Common myeloid progenitor, CD34-positive (primary cell): ENCODE data around the gene RPS18.
"Not testable (repeated sequence)": the region's sequence is repeated elsewhere in the genome, so short reads cannot be mapped to it uniquely, and the experiment has no call there.

Experiments
- CTCF ChIA-PET: fragments of 350-600 bp; sonication (Branson Sonifier 250); formaldehyde crosslinking; loops from one replicate; lab custom pipeline; 2021; ENCODE audit warnings: antibody characterized with exemption; lab: Charles Lee
- POLR2A ChIA-PET: fragments of 350-600 bp; sonication (Branson Sonifier 250); formaldehyde crosslinking; loops from one replicate; lab custom pipeline; 2021; ENCODE audit warnings: antibody characterized with exemption; lab: Charles Lee
- DNase-seq, 3 donors: peaks; one replicate each; pipeline versions ENCODE4 v3.0.0 to v3.0.0-alpha.2; 2013
- H3K27ac ChIP-seq, 2 experiments: 1 replicate in 1 of 2; 2 replicates in 1 of 2; pipeline ENCODE4 v1.7.0; 2013; ENCODE audit warnings: inconsistent platforms in 2 of 2, low read length in 2 of 2, mild to moderate bottlenecking in 2 of 2, low read depth in 1 of 2, moderate library complexity in 1 of 2; ENCODE audit not compliant: severe bottlenecking in 2 of 2, insufficient read depth in 1 of 2, poor library complexity in 1 of 2
- H3K27me3 ChIP-seq, 5 experiments: replicated peaks in 2 of 5; 1 replicate in 3 of 5; 2 replicates in 2 of 5; pipeline versions ENCODE4 v1.6.1 to v1.7.0; 2013; ENCODE audit warnings: low read length in 4 of 5, mild to moderate bottlenecking in 2 of 5, moderate library complexity in 2 of 5, inconsistent platforms in 1 of 5; ENCODE audit not compliant: insufficient read depth in 5 of 5, control insufficient read depth in 4 of 5
- H3K36me3 ChIP-seq, 4 experiments: 1 replicate in 2 of 4; 2 replicates in 2 of 4; pipeline versions ENCODE4 v1.6.1 to v1.7.0; 2013; ENCODE audit warnings: low read length in 3 of 4, control low read depth in 1 of 4, mild to moderate bottlenecking in 1 of 4; ENCODE audit not compliant: control insufficient read depth in 4 of 4, insufficient read depth in 4 of 4
- H3K4me1 ChIP-seq, 4 experiments: 1 replicate in 3 of 4; 2 replicates in 1 of 4; pipeline versions ENCODE4 v1.6.1 to v1.7.1; 2013; ENCODE audit warnings: low read length in 3 of 4, mild to moderate bottlenecking in 3 of 4, control low read depth in 1 of 4, inconsistent platforms in 1 of 4, moderate library complexity in 1 of 4; ENCODE audit not compliant: control insufficient read depth in 4 of 4, insufficient read depth in 4 of 4; ENCODE audit errors: control extremely low read depth in 1 of 4
- H3K4me3 ChIP-seq, 7 experiments: 1 replicate in 4 of 7; 2 replicates in 3 of 7; pipeline versions ENCODE4 v1.5.1 to v1.7.0; 2013; ENCODE audit warnings: mild to moderate bottlenecking in 7 of 7, low read length in 6 of 7, moderate library complexity in 6 of 7, inconsistent platforms in 2 of 7, low read depth in 2 of 7, control low read depth in 1 of 7; ENCODE audit not compliant: insufficient read depth in 4 of 7, control insufficient read depth in 1 of 7; ENCODE audit errors: extremely low read depth in 1 of 7
- H3K9me3 ChIP-seq, 5 experiments: 1 replicate in 4 of 5; 2 replicates in 1 of 5; pipeline versions ENCODE4 v1.6.1 to v1.7.1; 2013; ENCODE audit warnings: low read length in 4 of 5, mild to moderate bottlenecking in 2 of 5, inconsistent platforms in 1 of 5, low read depth in 1 of 5, moderate library complexity in 1 of 5; ENCODE audit not compliant: control insufficient read depth in 4 of 5, insufficient read depth in 2 of 5; ENCODE audit errors: control extremely low read depth in 1 of 5
- WGBS: methylation state at CpG from one replicate; pipeline ENCODE4 v1.1.5; 2013; ENCODE audit not compliant: insufficient coverage; 5-methylcytosine and 5-hydroxymethylcytosine counted together

The RPS18 gene

DNA sequence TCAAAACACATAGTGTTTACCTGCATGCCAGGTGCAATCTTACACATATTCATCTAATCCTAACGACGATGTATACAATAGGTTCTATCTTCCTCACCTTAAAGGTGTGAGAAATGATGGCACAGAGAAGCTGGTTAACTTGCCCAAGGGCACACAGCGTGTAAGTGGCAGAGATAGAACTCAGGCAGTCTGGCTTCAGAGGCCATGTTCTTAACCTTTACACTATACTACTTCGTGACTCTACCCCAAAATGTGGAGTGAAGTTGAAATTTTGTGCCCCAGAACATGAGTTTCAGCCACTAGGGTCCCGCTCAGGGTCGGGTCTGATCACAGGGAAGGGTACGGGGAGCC, 783 bp upstream of the RPS18 start:
- 0% methylated on average over 2 of the region's 7 CpGs for WGBS
- POLR2A ChIA-PET, result interaction anchor here (0.6 to 2.8 kb wide), 11 partner anchors 8 to 299 kb away, joined by 3 to 10 read pairs (median 6); partner anchors contain the start of genes HLA-DPA1, PFDN6, RGL2 and WDR46
- peaks cover 6 to 50% (median 40%) of the 10 kb centered on the region in 4 experiments for H3K4me1 ChIP-seq
- CTCF ChIA-PET, result interaction anchor here (0.6 to 1.9 kb wide), 12 partner anchors 11 to 317 kb away, joined by 3 to 9 read pairs (median 4); partner anchors contain the start of genes RGL2, WDR46 and ZBTB22
- peak in 1 of 3 donors; percentile 87 for DNase-seq
- H3K36me3 ChIP-seq, result peaks cover 7 to 75% (median 53%) of the 10 kb centered on the region in 4 experiments
- H3K4me3 ChIP-seq, result peak overlapping the region; percentile 72 to 95 (median 83)
- no peaks in the 10 kb centered on the region for H3K9me3 ChIP-seq
- H3K27ac ChIP-seq, result peak overlapping the region; percentile 96 to 99
- H3K27me3 ChIP-seq, result no peaks in the 10 kb centered on the region

DNA sequence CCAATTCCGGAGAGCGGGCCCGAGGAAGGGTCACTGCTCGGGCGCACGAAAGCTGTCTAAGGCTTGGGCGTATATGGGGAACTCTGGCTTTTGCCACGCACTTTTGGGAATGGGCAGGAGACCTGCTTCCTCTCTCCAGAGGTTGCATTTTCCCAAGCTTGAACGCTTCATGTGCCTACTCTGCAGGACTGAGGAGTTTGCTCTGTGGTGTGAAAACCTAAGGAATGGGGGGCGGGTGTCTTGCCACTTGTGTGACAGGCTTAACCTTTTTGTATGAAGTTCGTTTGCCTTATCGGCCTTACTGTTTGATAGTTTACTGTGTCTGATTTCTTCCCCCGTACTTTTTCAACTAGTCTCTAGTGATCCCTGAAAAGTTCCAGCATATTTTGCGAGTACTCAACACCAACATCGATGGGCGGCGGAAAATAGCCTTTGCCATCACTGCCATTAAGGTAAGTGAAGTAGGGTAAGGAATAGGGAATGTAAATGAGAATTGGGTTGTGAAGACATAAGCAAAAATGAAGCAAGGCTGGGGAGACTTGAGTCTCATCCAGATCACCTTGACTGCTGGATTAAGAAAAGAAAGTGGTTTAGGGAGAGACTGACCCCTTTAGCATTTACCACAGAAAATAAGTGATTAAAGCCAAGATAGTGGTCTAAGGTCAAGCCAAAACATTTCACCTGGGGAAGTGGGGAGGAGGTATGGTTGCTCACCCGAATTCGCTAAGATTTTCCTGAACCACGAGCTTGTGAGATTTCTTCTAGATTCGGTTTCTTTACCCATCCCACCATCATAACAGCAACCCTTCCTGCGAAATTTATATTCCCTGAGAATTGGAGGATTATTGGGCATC, 627 bp downstream of the RPS18 start:
- WGBS, result 7% methylated on average over 16 of the region's 22 CpGs
- Histone ChIP-seq H3K27ac (peak overlapping the region; percentile 96 to 99), H3K9me3 (no peaks in the 10 kb centered on the region), H3K4me1 (peaks cover 7 to 59% (median 53%) of the 10 kb centered on the region in 4 experiments), H3K4me3 (peak overlapping the region; percentile 72 to 95 (median 83)), H3K36me3 (peaks cover 5 to 69% (median 41%) of the 10 kb centered on the region in 4 experiments), H3K27me3 (no peaks in the 10 kb centered on the region)
- CTCF ChIA-PET, result interaction anchor here (1.1 to 1.9 kb wide), 7 partner anchors 12 to 46 kb away, joined by 3 to 9 read pairs (median 5); partner anchors contain the start of genes PFDN6, RGL2, WDR46 and ZBTB22
- DNase-seq, result no peak
- POLR2A ChIA-PET, result interaction anchor here (0.7 to 2.8 kb wide), 10 partner anchors 17 to 300 kb away, joined by 3 to 10 read pairs (median 5); partner anchors contain the start of genes PFDN6, RGL2, WDR46 and ZBTB22

DNA sequence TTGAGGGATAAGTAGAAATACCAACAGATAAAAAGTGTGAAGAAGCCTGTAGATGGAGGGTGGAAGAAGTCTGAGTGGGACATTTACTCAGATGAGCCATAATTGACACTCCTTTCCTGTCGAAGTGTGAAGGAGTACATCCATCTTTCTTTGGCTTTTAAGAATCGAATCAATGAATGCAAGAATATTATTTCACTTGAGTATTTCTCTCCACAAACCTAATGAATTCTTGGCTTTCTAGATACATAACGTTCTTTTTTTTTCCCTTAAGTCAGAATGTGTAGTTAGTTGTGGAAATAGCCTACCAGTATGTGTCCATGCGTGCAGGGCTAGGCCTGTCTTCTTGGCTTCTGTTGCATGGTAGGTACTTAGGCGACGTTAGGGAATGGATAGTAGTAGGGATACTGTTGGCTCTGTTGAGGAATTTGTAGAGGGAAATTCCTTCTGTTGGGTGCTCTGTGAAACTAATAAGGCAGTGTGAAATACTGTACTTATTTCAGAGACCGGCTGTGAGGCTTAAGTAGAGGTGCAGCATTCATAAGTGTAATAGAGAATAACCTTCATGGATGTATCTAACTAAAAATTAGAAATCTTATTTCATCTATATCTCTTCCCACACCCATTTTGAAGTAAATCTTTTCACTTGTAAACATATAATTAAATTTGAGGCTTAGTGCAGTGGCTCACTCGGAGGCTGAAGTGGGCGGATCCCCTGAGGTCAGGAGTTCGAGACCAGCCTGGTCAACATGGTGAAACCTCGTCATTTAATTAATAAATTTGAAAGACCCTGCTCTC, 1.5 kb downstream of the RPS18 start:
- Histone ChIP-seq H3K4me1 (peaks cover 7 to 67% (median 61%) of the 10 kb centered on the region in 4 experiments), H3K9me3 (no peaks in the 10 kb centered on the region), H3K27me3 (no peaks in the 10 kb centered on the region), H3K27ac (peak overlapping the region; percentile 96 to 99), H3K4me3 (peak overlapping the region in 6 of 7 experiments; percentile 76 to 95 (median 88)), H3K36me3 (peaks cover 4 to 66% (median 34%) of the 10 kb centered on the region in 4 experiments)
- CTCF ChIA-PET, result no interaction called here
- 82% methylated on average over 4 of the region's 11 CpGs for WGBS
- POLR2A ChIA-PET, result no interaction called here
- DNase-seq, result no peak

DNA sequence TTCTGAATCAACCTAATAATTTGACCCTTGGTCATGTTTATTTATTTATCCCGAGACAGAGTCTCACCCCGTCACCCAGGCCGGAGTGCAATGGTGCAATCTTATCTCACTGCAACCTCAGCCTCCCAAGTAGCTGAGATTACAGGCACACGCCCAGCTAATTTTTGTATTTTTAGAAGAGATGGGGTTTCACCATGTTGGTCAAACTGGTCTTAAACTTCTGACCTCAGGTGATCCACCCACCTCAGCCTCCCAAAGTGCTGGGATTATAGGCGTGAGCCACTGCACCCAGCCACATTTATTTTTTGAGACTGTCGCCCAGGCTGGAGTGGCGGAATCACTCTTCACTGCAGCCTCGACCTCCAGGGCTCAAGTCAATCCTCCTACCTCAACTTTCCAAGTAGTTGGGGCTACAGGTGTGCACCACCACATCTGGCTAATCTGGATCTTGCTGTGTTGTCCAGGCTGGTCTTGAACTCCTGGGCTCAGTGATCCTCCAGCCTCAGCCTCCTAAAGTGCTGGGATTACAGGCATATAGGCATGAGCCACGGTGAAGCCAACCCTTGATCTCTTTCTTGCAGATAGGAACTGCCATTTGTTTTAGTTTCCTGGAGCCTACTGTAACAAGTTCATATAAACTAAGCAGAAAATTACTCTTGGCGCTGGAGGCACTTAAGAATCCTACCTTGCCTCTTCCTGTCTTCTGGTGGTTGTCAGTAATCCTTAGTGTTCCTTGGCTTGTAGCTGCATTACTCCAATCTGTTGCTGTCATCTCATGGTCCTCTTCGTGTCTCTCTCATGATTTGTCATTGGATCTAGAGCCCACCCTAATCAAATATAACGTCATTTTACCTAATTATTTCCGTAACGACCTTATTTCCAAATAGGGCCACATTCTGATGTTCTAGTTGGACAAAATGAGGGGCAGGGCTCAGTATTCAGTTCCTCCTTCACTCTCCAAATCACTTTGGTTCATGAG, 2.3 kb downstream of the RPS18 start:
- Histone ChIP-seq H3K27me3 (no peaks in the 10 kb centered on the region), H3K4me3 (peak overlapping the region in 3 of 7 experiments; percentile 18 to 83 (median 76)), H3K4me1 (peaks cover 7 to 69% (median 61%) of the 10 kb centered on the region in 4 experiments), H3K36me3 (peaks cover 3 to 66% (median 33%) of the 10 kb centered on the region in 4 experiments), H3K9me3 (no peaks in the 10 kb centered on the region), H3K27ac (peak overlapping the region; percentile 21 to 99)
- no peak for DNase-seq
- ChIA-PET CTCF (interaction anchor here (6.2 kb wide), 1 partner anchor 15 kb away, joined by 53 read pairs; the partner anchor contains the start of genes PFDN6 and WDR46), POLR2A (no interaction called here)
- 94% methylated on average over 10 of the region's 14 CpGs for WGBS

DNA sequence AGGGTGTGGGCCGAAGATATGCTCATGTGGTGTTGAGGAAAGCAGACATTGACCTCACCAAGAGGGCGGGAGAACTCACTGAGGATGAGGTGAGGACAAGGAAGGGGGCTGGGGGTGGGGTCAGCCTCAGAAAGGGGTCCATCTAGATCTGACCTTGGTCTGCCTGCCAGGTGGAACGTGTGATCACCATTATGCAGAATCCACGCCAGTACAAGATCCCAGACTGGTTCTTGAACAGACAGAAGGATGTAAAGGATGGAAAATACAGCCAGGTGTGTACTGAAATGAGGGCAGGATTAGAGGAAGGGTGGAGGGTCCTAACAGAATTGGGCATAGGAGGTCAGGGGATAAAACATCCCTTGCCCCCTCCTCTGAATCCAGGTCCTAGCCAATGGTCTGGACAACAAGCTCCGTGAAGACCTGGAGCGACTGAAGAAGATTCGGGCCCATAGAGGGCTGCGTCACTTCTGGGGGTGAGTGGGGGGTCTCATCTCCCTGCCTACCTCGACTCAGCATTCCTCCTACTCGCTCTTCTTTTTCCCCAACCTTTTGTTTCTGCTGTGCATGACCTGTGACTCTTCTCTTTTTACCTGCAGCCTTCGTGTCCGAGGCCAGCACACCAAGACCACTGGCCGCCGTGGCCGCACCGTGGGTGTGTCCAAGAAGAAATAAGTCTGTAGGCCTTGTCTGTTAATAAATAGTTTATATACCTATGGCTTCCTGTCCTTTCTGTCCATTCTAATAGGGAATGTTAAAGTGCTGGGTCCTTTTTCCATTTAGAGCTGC, 4.1 kb downstream of the RPS18 start:
- WGBS, result 94% methylated on average over 9 of the region's 16 CpGs
- Histone ChIP-seq H3K4me3 (peak overlapping the region in 6 of 7 experiments; percentile 59 to 88 (median 77)), H3K27ac (peak overlapping the region in 1 of 2 experiments; percentile 77), H3K36me3 (peaks cover 3 to 74% (median 39%) of the 10 kb centered on the region in 4 experiments), H3K4me1 (peaks cover 7 to 73% (median 65%) of the 10 kb centered on the region in 4 experiments)
- not testable (repeated sequence) for DNase-seq, H3K27me3 ChIP-seq, H3K9me3 ChIP-seq
- ChIA-PET CTCF (interaction anchor here (0.6 to 9.7 kb wide), 7 partner anchors 14 to 343 kb away, joined by 3 to 96 read pairs (median 11); partner anchors contain the start of genes CUTA, PFDN6, RGL2 and WDR46), POLR2A (interaction anchor here (1.1 to 2.6 kb wide), 2 partner anchors 24 to 127 kb away, joined by 3 to 14 read pairs; no protein-coding TSS in a partner anchor)
